Epithelial cell of esophagus (primary cell): ENCODE results near the gene CDC42.
"Not testable (repeated sequence)": the region's sequence is repeated elsewhere in the genome, so short reads cannot be mapped to it uniquely, and the experiment has no call there.

ENCODE experiments used
- DNase-seq: peaks from one replicate; pipeline ENCODE4 v3.0.0; 2010; ENCODE audit warnings: low read depth
- H3K4me3 ChIP-seq: 2 replicates; pipeline ENCODE4 v1.5.1; 2011; ENCODE audit warnings: mild to moderate bottlenecking, low read length, control low read depth
- TF ChIP-seq, protein P1 (sequence below): IDR thresholded peaks from 2 replicates; pipeline ENCODE4 v1.5.1; 2011; ENCODE audit warnings: low read depth, mild to moderate bottlenecking, low read length, control low read depth, inconsistent platforms; ENCODE audit not compliant: insufficient read depth; ENCODE audit errors: missing control alignments

CDC42 gene

DNA sequence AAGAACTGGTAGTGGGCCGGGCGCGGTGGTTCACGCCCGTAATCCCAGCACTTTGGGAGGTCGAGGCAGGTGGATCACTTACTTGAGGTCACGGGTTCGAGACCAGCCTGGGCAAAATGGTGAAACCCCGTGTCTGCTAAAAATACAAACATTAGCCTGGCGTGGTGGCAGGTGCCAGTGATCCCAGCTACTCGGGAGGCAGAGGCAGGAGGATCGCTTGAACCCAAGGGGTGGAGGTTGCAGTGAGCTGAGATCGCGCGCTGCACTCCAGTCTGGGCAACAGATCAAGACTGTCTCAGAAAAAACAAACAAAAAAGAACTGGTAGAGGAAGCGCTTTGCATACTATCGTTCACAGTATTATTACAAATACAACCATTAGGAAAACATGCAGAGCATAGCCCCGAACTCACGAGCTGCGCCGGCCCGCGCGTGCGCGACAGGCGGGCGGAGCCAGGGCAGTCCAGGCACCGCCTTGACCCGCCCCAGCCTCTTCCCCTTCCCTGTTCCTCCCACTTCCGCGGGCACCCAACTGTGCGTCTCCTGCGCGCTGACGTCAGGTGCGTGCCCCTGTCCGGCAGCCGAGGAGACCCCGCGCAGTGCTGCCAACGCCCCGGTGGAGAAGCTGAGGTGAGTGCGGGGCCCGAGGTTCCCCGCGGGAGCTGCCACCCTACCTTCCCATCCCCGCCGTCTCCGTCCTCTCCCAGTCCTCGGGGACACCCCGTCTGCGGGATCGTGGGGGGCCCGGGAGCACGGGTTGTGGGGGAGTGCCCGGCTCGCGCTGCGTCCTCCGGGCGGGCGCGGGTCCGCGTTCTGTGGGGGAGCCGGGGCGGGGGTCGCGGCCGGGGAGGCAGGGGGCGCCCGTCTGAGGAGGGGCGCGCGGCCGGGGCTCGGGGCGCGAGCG lies at the start of gene CDC42:
CDC42 (plus strand) TSS at position 595 of the 902 bp plus-strand sequence. CDS start 25,770 bp downstream, outside the sequence.
- peak; percentile 97 for DNase-seq
- TF ChIP-seq, protein P1, sequence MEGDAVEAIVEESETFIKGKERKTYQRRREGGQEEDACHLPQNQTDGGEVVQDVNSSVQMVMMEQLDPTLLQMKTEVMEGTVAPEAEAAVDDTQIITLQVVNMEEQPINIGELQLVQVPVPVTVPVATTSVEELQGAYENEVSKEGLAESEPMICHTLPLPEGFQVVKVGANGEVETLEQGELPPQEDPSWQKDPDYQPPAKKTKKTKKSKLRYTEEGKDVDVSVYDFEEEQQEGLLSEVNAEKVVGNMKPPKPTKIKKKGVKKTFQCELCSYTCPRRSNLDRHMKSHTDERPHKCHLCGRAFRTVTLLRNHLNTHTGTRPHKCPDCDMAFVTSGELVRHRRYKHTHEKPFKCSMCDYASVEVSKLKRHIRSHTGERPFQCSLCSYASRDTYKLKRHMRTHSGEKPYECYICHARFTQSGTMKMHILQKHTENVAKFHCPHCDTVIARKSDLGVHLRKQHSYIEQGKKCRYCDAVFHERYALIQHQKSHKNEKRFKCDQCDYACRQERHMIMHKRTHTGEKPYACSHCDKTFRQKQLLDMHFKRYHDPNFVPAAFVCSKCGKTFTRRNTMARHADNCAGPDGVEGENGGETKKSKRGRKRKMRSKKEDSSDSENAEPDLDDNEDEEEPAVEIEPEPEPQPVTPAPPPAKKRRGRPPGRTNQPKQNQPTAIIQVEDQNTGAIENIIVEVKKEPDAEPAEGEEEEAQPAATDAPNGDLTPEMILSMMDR, result no peak
- peak within 1 kb of the TSS; percentile 94 for H3K4me3 ChIP-seq

DNA sequence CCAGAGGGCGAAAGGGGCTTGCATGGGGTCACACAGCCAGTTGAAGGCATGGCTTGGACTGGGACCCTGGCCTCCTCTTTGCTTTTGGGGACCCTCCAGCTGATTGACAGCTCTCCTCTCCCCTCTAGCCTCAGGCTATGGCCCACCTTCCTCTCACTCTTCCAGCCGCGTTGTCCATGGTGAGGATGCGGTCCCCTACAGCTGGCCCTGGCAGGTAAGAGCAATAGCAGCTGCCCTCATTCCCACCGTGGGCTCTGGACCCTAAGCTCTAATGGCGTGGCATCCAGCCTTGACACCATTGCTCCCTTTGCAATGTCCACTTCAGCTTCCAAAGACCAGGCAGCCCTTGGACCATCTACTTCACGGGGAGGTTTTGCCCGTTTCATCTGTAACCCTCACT lies 49.6 kb upstream of the CDC42 start:
- not testable (repeated sequence) for DNase-seq

DNA sequence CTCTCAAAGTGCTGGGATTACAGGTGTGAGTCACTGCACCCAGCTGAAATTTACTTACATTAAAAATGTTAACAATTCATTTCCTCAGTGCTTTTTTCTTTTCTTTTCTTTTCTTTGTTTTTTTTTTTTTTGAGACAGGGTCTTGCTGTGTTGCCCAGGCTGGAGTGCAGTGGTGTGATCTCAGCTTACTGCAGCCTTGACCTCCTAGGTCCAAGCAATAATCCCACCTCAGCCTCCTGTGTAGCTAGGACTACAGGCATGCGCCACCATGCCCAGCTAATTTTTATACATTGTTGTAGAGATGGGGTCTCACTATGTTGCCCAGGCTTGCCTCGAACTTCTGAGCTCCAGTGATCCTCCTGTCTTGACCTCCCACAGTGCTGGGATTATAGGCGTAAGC lies 48.5 kb upstream of the CDC42 start:
- H3K4me3 ChIP-seq, DNase-seq: not testable (repeated sequence)

More for the DNA sequence above, 49.6 kb upstream of the CDC42 start:
- H3K4me3 ChIP-seq, result not testable (repeated sequence)

DNA sequence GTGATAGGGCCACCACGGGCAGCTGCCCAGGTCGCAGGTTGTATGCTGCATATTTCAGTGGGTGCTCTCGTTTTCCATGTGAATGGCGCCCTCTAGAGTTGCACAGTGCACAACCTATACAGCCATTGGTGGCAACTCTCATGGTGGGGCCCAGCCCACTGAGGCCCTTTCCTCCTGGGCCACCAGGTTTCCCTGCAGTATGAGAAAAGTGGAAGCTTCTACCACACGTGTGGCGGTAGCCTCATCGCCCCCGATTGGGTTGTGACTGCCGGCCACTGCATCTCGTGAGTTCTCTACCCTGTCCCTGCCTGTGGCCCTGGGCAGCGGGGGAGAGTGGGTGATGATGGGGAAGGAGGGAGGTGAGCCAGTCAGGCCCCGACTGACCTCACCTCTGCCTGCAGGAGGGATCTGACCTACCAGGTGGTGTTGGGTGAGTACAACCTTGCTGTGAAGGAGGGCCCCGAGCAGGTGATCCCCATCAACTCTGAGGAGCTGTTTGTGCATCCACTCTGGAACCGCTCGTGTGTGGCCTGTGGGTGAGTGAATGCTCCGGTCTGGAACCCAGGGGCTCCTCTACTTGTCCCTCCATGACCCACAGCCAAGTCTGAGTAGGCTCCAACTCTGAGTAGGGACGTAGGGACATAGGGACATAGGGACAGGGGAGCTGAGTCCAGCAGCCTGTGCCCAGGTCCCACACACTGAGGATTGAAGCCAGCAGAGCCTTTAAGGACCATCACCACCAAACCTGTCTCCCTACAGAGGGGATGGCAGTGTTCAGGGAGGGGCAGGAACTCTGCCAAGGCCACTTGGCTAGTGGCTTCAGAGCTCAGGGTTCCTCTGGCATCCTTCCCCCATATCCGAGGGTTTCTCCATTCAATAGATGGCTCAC lies 47.0 kb upstream of the CDC42 start:
- peak; percentile 45 for DNase-seq
- H3K4me3 ChIP-seq, result not testable (repeated sequence)
- TF ChIP-seq, protein P1, result peak; percentile 15

DNA sequence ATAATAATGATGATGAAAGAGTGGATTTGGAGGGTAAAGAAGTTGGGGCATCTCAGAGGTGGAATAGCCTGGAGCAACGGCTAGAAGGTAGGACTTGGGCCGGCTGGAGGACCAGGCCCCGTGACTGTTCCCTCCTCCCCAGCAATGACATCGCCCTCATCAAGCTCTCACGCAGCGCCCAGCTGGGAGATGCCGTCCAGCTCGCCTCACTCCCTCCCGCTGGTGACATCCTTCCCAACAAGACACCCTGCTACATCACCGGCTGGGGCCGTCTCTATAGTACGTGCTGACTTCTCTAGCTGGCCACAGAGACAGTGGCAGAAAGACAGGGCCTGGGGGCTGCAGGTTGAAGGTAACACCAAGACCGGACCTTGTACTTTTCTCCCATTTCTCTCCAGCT lies 45.8 kb upstream of the CDC42 start:
- not testable (repeated sequence) for DNase-seq, H3K4me3 ChIP-seq

DNA sequence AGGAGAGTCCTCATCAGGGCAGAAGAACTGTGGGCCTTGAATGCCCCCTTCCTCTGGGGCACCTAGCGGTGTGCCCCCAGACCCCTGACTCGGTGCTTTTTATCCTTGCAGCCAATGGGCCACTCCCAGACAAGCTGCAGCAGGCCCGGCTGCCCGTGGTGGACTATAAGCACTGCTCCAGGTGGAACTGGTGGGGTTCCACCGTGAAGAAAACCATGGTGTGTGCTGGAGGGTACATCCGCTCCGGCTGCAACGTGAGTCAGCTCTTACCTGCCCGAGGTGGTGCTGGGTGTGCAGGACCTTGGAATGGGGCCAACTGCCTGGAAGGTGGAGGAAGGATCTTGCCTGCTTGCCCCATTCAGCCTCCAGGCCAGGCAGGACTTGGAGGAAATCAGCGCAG lies 45.2 kb upstream of the CDC42 start:
- DNase-seq, result peak; percentile 30
- not testable (repeated sequence) for H3K4me3 ChIP-seq

DNA sequence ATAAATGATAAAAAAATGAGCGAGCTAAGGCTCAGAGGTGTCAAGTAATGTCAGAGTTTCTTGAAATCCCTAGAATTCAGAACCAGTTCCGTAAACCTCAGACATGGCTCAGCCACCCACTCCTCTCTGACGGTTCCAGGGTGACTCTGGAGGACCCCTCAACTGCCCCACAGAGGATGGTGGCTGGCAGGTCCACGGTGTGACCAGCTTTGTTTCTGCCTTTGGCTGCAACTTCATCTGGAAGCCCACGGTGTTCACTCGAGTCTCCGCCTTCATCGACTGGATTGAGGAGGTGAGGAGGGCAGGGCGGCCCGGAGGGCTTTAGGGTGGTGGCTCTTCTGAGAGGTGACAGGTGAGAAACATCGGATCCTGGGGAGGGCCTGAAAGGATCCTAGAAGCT lies 42.9 kb upstream of the CDC42 start:
- H3K4me3 ChIP-seq, DNase-seq: not testable (repeated sequence)

DNA sequence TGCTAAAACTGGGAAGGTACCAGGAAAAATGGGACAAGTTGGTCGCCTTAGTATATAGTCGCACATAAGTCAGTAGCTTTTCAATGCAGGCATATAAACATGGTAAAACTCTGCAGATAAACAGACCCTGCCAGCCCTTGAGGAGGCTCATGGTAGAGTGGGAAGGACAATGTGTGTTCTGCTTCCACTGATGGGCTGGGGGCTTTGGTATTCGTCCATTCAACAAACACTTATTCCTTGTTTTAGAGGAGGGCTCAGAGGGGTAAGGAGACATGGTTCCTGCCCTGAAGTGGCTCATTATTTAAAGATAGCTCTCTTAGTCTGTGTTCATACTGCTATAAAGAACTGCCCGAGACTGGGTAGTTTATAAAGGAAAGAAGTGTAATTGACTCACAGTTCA lies 39.8 kb upstream of the CDC42 start:
- not testable (repeated sequence) for H3K4me3 ChIP-seq, DNase-seq

DNA sequence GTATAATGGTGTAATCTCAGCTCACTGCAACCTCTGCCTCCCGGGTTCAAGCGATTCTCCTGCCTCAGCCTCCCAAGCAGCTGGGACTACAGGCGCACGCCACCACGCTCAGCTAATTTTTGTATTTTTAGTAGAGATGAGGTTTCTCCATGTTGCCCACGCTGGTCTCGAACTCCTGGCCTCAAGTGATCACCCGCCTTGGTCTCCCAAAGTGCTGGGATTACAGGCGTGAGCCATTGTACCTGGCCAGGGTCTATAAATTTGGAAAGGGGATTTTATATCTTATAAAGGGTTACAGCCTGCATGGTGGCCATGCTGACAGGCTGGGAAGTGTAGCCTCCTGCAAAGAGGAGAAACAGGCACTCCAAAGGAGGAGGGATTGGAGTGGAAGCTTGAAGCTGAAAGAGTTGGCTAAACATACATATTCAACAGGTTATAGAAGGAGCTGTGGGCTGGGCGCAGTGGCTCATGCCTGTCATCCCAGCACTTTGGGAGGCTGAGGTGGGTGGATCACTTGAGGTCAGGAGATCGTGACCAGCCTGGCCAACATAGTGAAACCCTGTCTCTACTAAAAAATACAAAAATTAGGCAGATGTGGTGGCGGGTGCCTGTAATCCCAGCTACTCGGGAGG lies 37.8 kb upstream of the CDC42 start:
- DNase-seq, H3K4me3 ChIP-seq: not testable (repeated sequence)

DNA sequence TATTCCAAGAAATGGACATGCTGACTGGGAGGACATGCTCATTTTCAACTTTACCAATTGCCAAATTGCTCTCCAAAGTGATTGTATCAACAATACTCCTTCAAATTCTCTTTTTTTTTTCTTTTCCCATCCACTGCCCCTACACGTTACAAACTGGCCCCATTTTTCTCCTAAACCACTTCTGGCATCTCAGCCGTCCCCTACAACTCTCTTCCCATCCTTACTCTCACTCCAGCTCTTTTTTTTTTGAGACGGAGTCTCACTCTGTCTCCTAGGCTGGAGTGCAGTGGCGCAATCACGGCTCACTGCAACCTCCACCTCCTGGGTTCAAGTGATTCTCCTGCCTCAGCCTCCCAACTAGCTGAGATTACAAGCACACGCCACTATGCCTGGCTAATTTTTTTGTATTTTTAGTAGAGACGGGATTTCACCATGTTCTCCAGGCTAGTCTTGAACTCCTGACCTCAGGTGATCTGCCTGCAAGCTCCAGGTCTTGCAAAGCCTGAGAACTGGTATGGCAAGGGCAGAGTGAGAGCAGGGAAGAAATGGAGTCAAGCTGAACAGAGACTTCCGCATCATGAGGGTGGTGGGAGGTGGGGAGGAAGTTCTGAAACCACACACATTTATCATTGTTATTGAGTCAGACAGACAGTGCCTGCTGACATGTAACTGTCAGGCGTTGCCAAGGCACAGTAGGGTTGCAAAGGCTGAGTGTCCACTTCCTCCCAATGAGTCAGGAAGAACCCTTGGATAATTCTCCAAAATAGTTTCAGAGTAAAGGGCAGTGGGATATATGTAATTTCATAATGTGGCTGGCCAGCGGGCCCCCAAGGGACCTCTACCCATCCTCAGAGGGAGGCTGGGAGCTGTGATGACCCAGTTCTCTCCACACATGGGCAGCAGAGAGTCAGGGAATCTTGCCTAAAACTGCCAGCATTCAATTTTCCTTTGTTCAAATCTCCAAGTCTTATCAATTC lies 33.6 kb upstream of the CDC42 start:
- TF ChIP-seq, protein P1, result peak; percentile 64
- H3K4me3 ChIP-seq, result no peak overlapping the region
- DNase-seq, result peak; percentile 97
